ENCODE results near the gene HEY2. TPM values are rescaled to one million over a fixed set of nuclear protein-coding genes. Genes with fewer than 3 reads are reported as not detected.

The HEY2 gene
- total RNA-seq, 2 donors from 2014 or later: 0.37 to 0.69 TPM

- no peaks in the 10 kb centered on the region for H3K4me1 ChIP-seq
- no peak for TF ChIP-seq CTCF (IDR thresholded peaks at IDR 0.05)
- no peaks in the 10 kb centered on the region for H3K27me3 ChIP-seq
- no peak overlapping the region for H3K4me3 ChIP-seq
- DNase-seq: no peak
- H3K9ac ChIP-seq (ENCODE audit: low read depth in 2 of 2, low read length in 2 of 2): no peak overlapping the region
- H3K36me3 ChIP-seq: no peaks in the 10 kb centered on the region
- H3K27ac ChIP-seq: no peak overlapping the region
- intact Hi-C loops (cut with DNase I): no loop called here
- H3K9me3 ChIP-seq: no peaks in the 10 kb centered on the region
Observed at GRCh38 chr6:125738276-125738675, 11.2 kb upstream of the HEY2 start.

- intact Hi-C loops (cut with DNase I): no loop called here
- no peak overlapping the region for H3K4me3 ChIP-seq
- H3K9me3 ChIP-seq: no peaks in the 10 kb centered on the region
- no peak overlapping the region for H3K27ac ChIP-seq
- no peak overlapping the region for H3K9ac ChIP-seq (ENCODE audit: low read depth in 2 of 2, low read length in 2 of 2)
- peaks cover 4% of the 10 kb centered on the region for H3K27me3 ChIP-seq
- H3K4me1 ChIP-seq: no peaks in the 10 kb centered on the region
- no peak for DNase-seq
- no peak for TF ChIP-seq CTCF (IDR thresholded peaks at IDR 0.05)
- no peaks in the 10 kb centered on the region for H3K36me3 ChIP-seq
Observed at GRCh38 chr6:125739364-125739763, 10.1 kb upstream of the HEY2 start.

- no peak overlapping the region for H3K9ac ChIP-seq (ENCODE audit: low read depth in 2 of 2, low read length in 2 of 2)
- no peak overlapping the region for H3K27ac ChIP-seq
- H3K27me3 ChIP-seq: peaks cover 14% of the 10 kb centered on the region
- H3K4me3 ChIP-seq: no peak overlapping the region
- intact Hi-C loops (cut with DNase I): no loop called here
- no peak for DNase-seq
- no peaks in the 10 kb centered on the region for H3K9me3 ChIP-seq
- H3K36me3 ChIP-seq: no peaks in the 10 kb centered on the region
- no peak for TF ChIP-seq CTCF (IDR thresholded peaks at IDR 0.05)
- no peaks in the 10 kb centered on the region for H3K4me1 ChIP-seq
Observed at GRCh38 chr6:125741336-125741735, 8.1 kb upstream of the HEY2 start.

GRCh38 chr6:125742024-125742423 lies 7.4 kb upstream of the HEY2 start:
- TF ChIP-seq CTCF (IDR thresholded peaks at IDR 0.05): no peak
- H3K27ac ChIP-seq: no peak overlapping the region
- H3K9me3 ChIP-seq: no peaks in the 10 kb centered on the region
- intact Hi-C loops (cut with DNase I): no loop called here
- no peaks in the 10 kb centered on the region for H3K4me1 ChIP-seq
- H3K9ac ChIP-seq (ENCODE audit: low read depth in 2 of 2, low read length in 2 of 2): no peak overlapping the region
- H3K4me3 ChIP-seq: no peak overlapping the region
- no peaks in the 10 kb centered on the region for H3K36me3 ChIP-seq
- DNase-seq: no peak
- H3K27me3 ChIP-seq: peaks cover 18% of the 10 kb centered on the region

GRCh38 chr6:125742464-125743120 lies 6.8 kb upstream of the HEY2 start:
- intact Hi-C loops (cut with DNase I): no loop called here

More at GRCh38 chr6:125742464-125743120, 6.8 kb upstream of the HEY2 start:
- Histone ChIP-seq H3K9ac (ENCODE audit: low read depth in 2 of 2, low read length in 2 of 2) (no peak overlapping the region), H3K9me3 (no peaks in the 10 kb centered on the region), H3K4me3 (no peak overlapping the region), H3K27ac (no peak overlapping the region), H3K36me3 (no peaks in the 10 kb centered on the region), H3K4me1 (no peaks in the 10 kb centered on the region), H3K27me3 (peaks cover 24% of the 10 kb centered on the region)
- DNase-seq: no peak
- TF ChIP-seq CTCF (IDR thresholded peaks at IDR 0.05): no peak

Data from colonic mucosa (tissue), 4 donors.